ENCODE results near the gene MCL1. TPM values are rescaled to one million over a fixed set of nuclear protein-coding genes. Genes with fewer than 3 reads are reported as not detected.
A peak's percentile ranks its signal among the peaks of the same experiment; 100 is the strongest.
"Not testable (repeated sequence)": the region's sequence is repeated elsewhere in the genome, so short reads cannot be mapped to it uniquely, and the experiment has no call there.

Gene MCL1
- 141 and 150 TPM in 2 replicates for total RNA-seq (2014; rRNA removed; shearing (Covaris generic); ENCODE audit: low replicate concordance)

DNA sequence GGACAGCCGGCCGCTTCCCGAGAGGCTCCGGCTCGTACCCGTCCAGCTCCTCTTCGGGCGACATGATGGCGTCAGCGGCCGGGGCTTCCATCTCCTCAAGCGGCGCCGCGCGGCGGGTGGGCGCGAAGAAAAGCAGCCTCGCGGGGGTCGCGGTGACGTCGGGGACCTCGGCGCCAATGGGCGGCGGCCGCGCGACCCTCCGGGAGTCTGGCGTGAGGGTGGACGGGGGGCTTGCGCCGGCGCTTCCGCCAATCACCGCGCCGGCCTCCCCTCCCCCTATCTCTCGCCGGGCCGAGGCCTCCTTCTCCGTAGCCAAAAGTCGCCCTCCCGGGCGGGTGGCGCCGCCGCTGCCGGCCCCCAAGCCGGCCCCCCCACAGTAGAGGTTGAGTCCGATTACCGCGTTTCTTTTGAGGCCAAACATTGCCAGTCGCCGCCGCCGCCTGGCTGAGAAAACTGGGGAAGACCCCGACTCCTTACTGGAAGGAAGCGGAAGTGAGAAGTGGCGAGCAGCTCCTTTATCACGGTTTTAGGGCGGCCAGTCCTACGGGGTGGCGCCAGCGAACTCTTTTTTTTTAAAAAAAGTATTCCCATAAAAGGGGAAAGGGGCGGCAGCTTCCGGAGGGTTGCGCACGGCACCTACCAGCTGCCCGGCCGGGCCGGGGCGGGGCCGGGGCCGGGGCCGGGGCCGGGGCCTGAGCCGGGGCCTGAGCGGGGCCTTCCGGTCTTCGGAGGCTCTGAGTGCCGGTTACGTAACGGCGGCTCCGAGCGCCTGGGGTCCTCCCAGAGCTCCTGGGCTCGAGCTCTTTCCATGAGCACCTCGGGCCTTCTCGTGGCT is at the start of gene MCL1:
Gene MCL1 (minus strand): TSS at position 501 of the 835 bp plus-strand sequence. CDS start 80 bp downstream, at position 421.
- H3K4me3 ChIP-seq (ENCODE audit: low read length), result peak within 1 kb of the TSS; percentile 89
- no peaks in the 10 kb centered on the region for H3K27me3 ChIP-seq (ENCODE audit: low read length)
- peak within 1 kb of the TSS; percentile 97 for H3K9ac ChIP-seq (ENCODE audit: low read length)
- no peaks in the 10 kb centered on the region for H3K9me3 ChIP-seq (ENCODE audit: low read length)
- peaks cover 47% of the 10 kb centered on the region for H3K36me3 ChIP-seq (ENCODE audit: insufficient read depth, low read length)
- peak within 1 kb of the TSS; percentile 97 for H3K4me2 ChIP-seq (ENCODE audit: low read depth, low read length, poor library complexity, severe bottlenecking)
- H3K4me1 ChIP-seq (ENCODE audit: low read length), result peaks cover 50% of the 10 kb centered on the region
- H2AFZ ChIP-seq (ENCODE audit: low read length), result no peak within 1 kb of the TSS
- peak; percentile 98 for DNase-seq
- peaks cover 66% of the 10 kb centered on the region for H3K79me2 ChIP-seq (ENCODE audit: low read length)
- H3K9me2 ChIP-seq (replicated peaks; ENCODE audit: insufficient read depth, low read length), result no peaks in the 10 kb centered on the region
- H3K27ac ChIP-seq (ENCODE audit: low read length), result peak within 1 kb of the TSS; percentile 93
- H4K20me1 ChIP-seq (ENCODE audit: insufficient read depth, low read depth, low read length), result peaks cover 50% of the 10 kb centered on the region

DNA sequence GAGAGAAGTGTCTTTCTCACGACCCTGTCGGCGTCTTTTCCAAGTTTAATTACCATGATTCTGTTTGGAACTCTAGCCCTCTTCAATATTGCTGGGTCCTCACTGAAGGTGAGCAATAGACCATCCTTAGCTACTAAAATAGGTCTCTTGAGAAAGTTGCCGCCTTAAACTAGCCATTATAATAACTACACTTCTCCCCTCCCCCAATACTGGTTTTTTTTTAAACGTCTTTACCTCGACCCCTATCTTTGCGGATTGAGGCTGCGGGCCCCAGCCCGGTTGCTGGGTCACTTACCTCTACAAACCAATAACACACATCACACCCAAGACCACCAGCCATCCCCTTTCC is 49.3 kb upstream of the MCL1 start:
- Histone ChIP-seq H3K4me3 (ENCODE audit: low read length) (peak overlapping the region; percentile 73), H3K27ac (ENCODE audit: low read length) (peak overlapping the region; percentile 67), H3K9ac (ENCODE audit: low read length) (peak overlapping the region; percentile 72), H3K4me1 (ENCODE audit: low read length) (peaks cover 52% of the 10 kb centered on the region), H3K9me3 (ENCODE audit: low read length) (no peaks in the 10 kb centered on the region), H3K79me2 (ENCODE audit: low read length) (peaks cover 41% of the 10 kb centered on the region), H3K36me3 (ENCODE audit: insufficient read depth, low read length) (peaks cover 23% of the 10 kb centered on the region), H3K27me3 (ENCODE audit: low read length) (no peaks in the 10 kb centered on the region), H2AFZ (ENCODE audit: low read length) (no peak overlapping the region), H3K9me2 (replicated peaks; ENCODE audit: insufficient read depth, low read length) (no peaks in the 10 kb centered on the region), H4K20me1 (ENCODE audit: insufficient read depth, low read depth, low read length) (no peaks in the 10 kb centered on the region; the same call in 1 of the 2 replicates), H3K4me2 (ENCODE audit: low read depth, low read length, poor library complexity, severe bottlenecking) (peak overlapping the region; percentile 92)
- no peak for DNase-seq

DNA sequence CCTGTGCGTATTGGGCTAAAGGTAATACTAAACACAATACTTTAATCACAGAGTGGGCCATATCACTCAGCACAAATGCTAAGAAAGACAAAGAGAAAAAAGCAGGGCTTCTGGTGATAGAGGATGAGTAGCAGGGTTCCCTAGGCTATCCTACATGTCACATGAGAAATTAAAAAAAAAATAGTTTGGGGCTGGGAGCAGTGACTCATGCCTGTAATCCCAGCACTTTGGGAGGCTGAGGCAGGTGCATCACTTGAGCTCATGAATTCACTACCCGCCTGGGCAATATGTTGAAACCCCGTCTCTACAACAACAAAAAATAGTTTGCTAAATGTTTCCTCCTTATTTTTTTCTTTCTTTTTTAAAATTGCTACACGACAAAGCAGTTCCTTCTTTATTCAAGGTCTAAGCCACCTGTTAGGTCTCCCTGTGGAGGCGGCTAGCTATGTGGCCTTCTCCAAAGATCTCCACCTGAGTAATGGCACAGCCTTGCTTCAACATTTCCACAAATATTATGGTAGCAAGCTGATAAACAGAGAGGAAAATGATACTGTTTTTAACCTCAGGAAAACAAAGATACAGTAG is 48.5 kb upstream of the MCL1 start:
- Histone ChIP-seq H4K20me1 (ENCODE audit: insufficient read depth, low read depth, low read length) (no peaks in the 10 kb centered on the region; the same call in 1 of the 2 replicates), H3K27me3 (ENCODE audit: low read length) (no peaks in the 10 kb centered on the region), H3K4me1 (ENCODE audit: low read length) (peaks cover 48% of the 10 kb centered on the region), H3K9me3 (ENCODE audit: low read length) (no peaks in the 10 kb centered on the region), H3K9ac (ENCODE audit: low read length) (peak overlapping the region; percentile 72), H3K4me3 (ENCODE audit: low read length) (peak overlapping the region; percentile 73), H3K36me3 (ENCODE audit: insufficient read depth, low read length) (peaks cover 24% of the 10 kb centered on the region), H2AFZ (ENCODE audit: low read length) (no peak overlapping the region), H3K4me2 (ENCODE audit: low read depth, low read length, poor library complexity, severe bottlenecking) (peak overlapping the region; percentile 92), H3K27ac (ENCODE audit: low read length) (peak overlapping the region; percentile 67), H3K79me2 (ENCODE audit: low read length) (peaks cover 41% of the 10 kb centered on the region), H3K9me2 (replicated peaks; ENCODE audit: insufficient read depth, low read length) (no peaks in the 10 kb centered on the region)
- DNase-seq, result no peak

DNA sequence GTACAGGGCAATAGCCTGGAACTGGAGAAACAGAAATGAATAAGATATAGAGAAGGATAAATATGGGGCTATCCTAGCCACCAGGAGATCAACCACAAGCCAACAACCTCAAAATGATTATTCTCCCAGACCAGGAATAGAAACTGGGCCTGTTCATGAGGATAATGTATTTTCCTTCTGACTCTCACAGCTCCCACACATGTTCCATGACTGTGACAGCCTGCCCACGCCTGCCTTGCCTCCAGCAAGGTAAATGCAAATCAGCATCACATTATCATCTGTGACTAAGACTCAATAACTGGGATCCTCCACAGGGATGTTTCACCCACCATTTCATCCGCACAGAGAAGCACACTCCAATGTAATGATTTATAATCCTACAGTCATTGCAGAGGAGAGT is 46.7 kb upstream of the MCL1 start:
- Histone ChIP-seq H3K27ac (ENCODE audit: low read length) (no peak overlapping the region), H3K79me2 (ENCODE audit: low read length) (peaks cover 41% of the 10 kb centered on the region), H3K4me2 (ENCODE audit: low read depth, low read length, poor library complexity, severe bottlenecking) (no peak overlapping the region), H3K27me3 (ENCODE audit: low read length) (no peaks in the 10 kb centered on the region), H3K4me1 (ENCODE audit: low read length) (peaks cover 58% of the 10 kb centered on the region), H3K4me3 (ENCODE audit: low read length) (no peak overlapping the region), H2AFZ (ENCODE audit: low read length) (no peak overlapping the region), H3K9ac (ENCODE audit: low read length) (no peak overlapping the region), H4K20me1 (ENCODE audit: insufficient read depth, low read depth, low read length) (no peaks in the 10 kb centered on the region; the same call in 1 of the 2 replicates), H3K9me2 (replicated peaks; ENCODE audit: insufficient read depth, low read length) (no peaks in the 10 kb centered on the region), H3K9me3 (ENCODE audit: low read length) (no peaks in the 10 kb centered on the region), H3K36me3 (ENCODE audit: insufficient read depth, low read length) (peaks cover 24% of the 10 kb centered on the region)
- no peak for DNase-seq

DNA sequence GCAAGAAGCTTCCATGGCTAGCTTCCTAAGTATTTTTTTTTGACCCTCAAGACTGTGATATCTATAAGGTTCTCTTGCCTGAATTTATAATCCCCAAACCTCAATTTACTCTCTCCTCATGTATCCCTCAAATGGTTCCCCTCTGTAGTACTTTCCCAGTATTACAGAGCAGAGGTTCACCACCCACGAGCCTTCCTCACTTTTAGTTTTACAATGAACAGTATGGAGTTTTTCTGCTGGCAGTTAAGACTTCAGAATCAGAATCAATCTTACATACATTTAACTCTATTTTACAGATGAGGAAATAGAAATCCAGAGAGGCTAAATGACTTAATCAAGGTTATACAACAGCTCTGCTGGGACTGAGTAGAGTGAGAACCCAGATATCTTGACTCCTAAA is 45.1 kb upstream of the MCL1 start:
- H3K4me1 ChIP-seq (ENCODE audit: low read length), result peaks cover 56% of the 10 kb centered on the region
- H3K27me3 ChIP-seq (ENCODE audit: low read length); H3K4me3 ChIP-seq (ENCODE audit: low read length); H3K4me2 ChIP-seq (ENCODE audit: low read depth, low read length, poor library complexity, severe bottlenecking); H3K27ac ChIP-seq (ENCODE audit: low read length); H3K9me3 ChIP-seq (ENCODE audit: low read length); H4K20me1 ChIP-seq (ENCODE audit: insufficient read depth, low read depth, low read length); DNase-seq; H2AFZ ChIP-seq (ENCODE audit: low read length); H3K9ac ChIP-seq (ENCODE audit: low read length); H3K9me2 ChIP-seq (replicated peaks; ENCODE audit: insufficient read depth, low read length): not testable (repeated sequence)
- peaks cover 37% of the 10 kb centered on the region for H3K36me3 ChIP-seq (ENCODE audit: insufficient read depth, low read length)
- peaks cover 30% of the 10 kb centered on the region for H3K79me2 ChIP-seq (ENCODE audit: low read length)

DNA sequence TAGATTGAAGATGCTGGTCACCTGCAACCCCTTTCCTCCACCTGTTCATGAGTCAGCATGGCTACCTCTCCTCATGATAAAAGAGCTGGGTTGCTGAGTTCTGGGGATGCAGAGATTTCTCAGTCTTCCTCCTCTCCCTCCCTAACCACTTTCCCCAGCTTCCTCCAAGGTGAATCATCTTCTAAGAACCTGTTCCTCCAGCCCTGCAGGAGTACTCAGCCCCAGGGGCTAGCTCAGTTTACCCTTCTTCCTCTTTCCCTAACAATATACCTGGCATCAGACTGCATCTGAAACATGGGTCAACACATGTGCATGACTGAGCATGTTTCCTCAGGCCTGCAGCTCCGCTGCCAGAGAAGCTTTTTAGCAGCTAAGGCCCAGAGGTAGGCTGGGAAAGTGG is 44.7 kb upstream of the MCL1 start:
- H3K4me2 ChIP-seq (ENCODE audit: low read depth, low read length, poor library complexity, severe bottlenecking), result not testable (repeated sequence)

DNA sequence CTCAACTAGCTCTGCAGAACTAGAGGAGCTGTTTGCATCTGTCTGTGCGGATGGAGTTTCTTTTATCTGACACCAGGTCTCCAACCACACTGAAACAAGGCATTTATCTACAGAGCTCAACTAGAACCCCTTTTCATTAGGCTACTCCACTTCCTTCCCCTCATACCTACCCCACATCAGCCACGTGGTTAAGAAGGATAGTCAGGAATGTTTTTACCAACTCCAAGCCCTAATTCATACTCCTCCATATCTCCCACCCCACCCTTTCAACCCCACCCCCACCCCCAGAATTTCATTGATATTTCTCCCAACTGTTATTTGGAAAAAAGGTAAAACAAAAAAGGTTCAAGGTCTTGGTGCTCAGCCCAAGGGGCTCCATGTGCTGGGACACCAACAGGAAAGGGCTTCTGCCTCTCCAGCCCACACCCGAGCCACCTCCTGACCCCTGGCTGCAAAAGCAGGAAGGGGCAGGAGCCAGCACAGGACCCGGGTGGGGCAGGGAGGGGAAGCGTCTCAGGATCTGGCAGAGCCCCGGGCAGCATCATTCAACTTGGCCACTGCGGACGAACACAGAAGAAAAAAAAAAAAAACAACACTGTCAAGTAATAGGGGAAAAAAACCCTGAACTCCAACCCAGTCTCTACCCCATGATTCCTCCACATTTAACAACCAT is 43.0 kb upstream of the MCL1 start:
- H3K4me3 ChIP-seq (ENCODE audit: low read length), result no peak overlapping the region
- H3K9me3 ChIP-seq (ENCODE audit: low read length), result no peaks in the 10 kb centered on the region
- H4K20me1 ChIP-seq (ENCODE audit: insufficient read depth, low read depth, low read length), result no peaks in the 10 kb centered on the region
- H3K27me3 ChIP-seq (ENCODE audit: low read length), result no peaks in the 10 kb centered on the region
- H3K27ac ChIP-seq (ENCODE audit: low read length), result peak overlapping the region; percentile 69
- no peaks in the 10 kb centered on the region for H3K9me2 ChIP-seq (replicated peaks; ENCODE audit: insufficient read depth, low read length)
- peaks cover 41% of the 10 kb centered on the region for H3K36me3 ChIP-seq (ENCODE audit: insufficient read depth, low read length)
- DNase-seq, result no peak
- H3K4me2 ChIP-seq (ENCODE audit: low read depth, low read length, poor library complexity, severe bottlenecking), result no peak overlapping the region
- H3K4me1 ChIP-seq (ENCODE audit: low read length), result peaks cover 45% of the 10 kb centered on the region
- no peak overlapping the region for H2AFZ ChIP-seq (ENCODE audit: low read length)
- peaks cover 15% of the 10 kb centered on the region for H3K79me2 ChIP-seq (ENCODE audit: low read length)
- H3K9ac ChIP-seq (ENCODE audit: low read length), result no peak overlapping the region

More for the DNA sequence above, 44.7 kb upstream of the MCL1 start:
- Histone ChIP-seq H3K4me1 (ENCODE audit: low read length) (peaks cover 56% of the 10 kb centered on the region), H3K79me2 (ENCODE audit: low read length) (peaks cover 30% of the 10 kb centered on the region), H3K36me3 (ENCODE audit: insufficient read depth, low read length) (peaks cover 41% of the 10 kb centered on the region)
- not testable (repeated sequence) for H3K9me2 ChIP-seq (replicated peaks; ENCODE audit: insufficient read depth, low read length); H3K9me3 ChIP-seq (ENCODE audit: low read length); H3K27me3 ChIP-seq (ENCODE audit: low read length); H3K27ac ChIP-seq (ENCODE audit: low read length); H3K9ac ChIP-seq (ENCODE audit: low read length); H3K4me3 ChIP-seq (ENCODE audit: low read length); H2AFZ ChIP-seq (ENCODE audit: low read length); DNase-seq; H4K20me1 ChIP-seq (ENCODE audit: insufficient read depth, low read depth, low read length)
